ENCODE results near the gene EI24. TPM values are rescaled to one million over a fixed set of nuclear protein-coding genes. Genes with fewer than 3 reads are reported as not detected.
"Not testable (repeated sequence)": the region's sequence is repeated elsewhere in the genome, so short reads cannot be mapped to it uniquely, and the experiment has no call there.

EI24 gene
- total and polyA plus RNA-seq, 4 donors: 64.9 to 288 (median 203) TPM

DNA sequence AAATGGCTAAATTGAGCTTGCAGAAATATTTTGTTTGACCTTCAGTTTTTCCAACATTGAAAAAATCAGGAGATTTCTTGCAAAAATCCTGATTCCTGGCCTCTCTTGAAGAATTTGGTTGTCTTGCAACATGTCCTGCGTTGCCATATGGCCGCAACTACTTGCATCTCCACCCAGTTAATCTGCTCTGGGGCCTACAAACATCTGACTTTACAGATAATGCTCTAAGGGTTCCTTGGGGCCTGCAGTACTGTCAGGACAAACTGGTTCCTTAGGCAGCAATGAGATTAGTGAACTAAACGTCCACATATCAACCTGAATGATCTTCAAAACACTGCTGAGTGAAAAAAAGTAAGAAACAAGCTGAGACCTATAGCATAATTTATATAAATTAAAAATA lies 36.6 kb upstream of the EI24 start:
- no peak for DNase-seq (ENCODE audit: low spot score)
- H3K27ac ChIP-seq (ENCODE audit: low read depth in 1 of 2, low read length in 2 of 2): no peak overlapping the region
- no peaks in the 10 kb centered on the region for H3K36me3 ChIP-seq (ENCODE audit: control insufficient read depth in 4 of 4, insufficient read depth in 3 of 4, low read depth in 1 of 4, low read length in 3 of 4)
- WGBS: 83% methylated on average over 3 of the region's 3 CpGs
- no peak overlapping the region for H3K4me3 ChIP-seq (ENCODE audit: low read depth in 1 of 3, low read length in 3 of 3)
- no peaks in the 10 kb centered on the region for H3K4me1 ChIP-seq (ENCODE audit: control insufficient read depth in 4 of 4, insufficient read depth in 4 of 4, low read length in 3 of 4)
- no peak overlapping the region for H3K9ac ChIP-seq (ENCODE audit: low read depth in 1 of 2, low read length in 2 of 2)
- no peaks in the 10 kb centered on the region for H3K27me3 ChIP-seq (ENCODE audit: control insufficient read depth in 4 of 4, insufficient read depth in 4 of 4, low read length in 3 of 4)
- no peak for TF ChIP-seq HNF4A (conservative IDR thresholded peaks at IDR 0.05)
- no peak for TF ChIP-seq FOXA1 (IDR thresholded peaks at IDR 0.05)
- TF ChIP-seq, protein P1, sequence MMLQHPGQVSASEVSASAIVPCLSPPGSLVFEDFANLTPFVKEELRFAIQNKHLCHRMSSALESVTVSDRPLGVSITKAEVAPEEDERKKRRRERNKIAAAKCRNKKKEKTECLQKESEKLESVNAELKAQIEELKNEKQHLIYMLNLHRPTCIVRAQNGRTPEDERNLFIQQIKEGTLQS (IDR thresholded peaks at IDR 0.05): no peak
- no peak for TF ChIP-seq SP1 (IDR thresholded peaks at IDR 0.05)
- TF ChIP-seq RXRA (IDR thresholded peaks at IDR 0.05): no peak
- TF ChIP-seq, protein P2, sequence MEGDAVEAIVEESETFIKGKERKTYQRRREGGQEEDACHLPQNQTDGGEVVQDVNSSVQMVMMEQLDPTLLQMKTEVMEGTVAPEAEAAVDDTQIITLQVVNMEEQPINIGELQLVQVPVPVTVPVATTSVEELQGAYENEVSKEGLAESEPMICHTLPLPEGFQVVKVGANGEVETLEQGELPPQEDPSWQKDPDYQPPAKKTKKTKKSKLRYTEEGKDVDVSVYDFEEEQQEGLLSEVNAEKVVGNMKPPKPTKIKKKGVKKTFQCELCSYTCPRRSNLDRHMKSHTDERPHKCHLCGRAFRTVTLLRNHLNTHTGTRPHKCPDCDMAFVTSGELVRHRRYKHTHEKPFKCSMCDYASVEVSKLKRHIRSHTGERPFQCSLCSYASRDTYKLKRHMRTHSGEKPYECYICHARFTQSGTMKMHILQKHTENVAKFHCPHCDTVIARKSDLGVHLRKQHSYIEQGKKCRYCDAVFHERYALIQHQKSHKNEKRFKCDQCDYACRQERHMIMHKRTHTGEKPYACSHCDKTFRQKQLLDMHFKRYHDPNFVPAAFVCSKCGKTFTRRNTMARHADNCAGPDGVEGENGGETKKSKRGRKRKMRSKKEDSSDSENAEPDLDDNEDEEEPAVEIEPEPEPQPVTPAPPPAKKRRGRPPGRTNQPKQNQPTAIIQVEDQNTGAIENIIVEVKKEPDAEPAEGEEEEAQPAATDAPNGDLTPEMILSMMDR (IDR thresholded peaks at IDR 0.05; ENCODE audit: low read depth, low read length, missing input control): no peak
- no peak for TF ChIP-seq TAF1 (conservative IDR thresholded peaks at IDR 0.05)
- no peak for TF ChIP-seq REST (IDR thresholded peaks at IDR 0.05)
- TF ChIP-seq YY1 (IDR thresholded peaks at IDR 0.05): no peak
- no peak for TF ChIP-seq FOXA2 (IDR thresholded peaks at IDR 0.05)
- H3K9me3 ChIP-seq (ENCODE audit: control insufficient read depth in 4 of 4, low read length in 3 of 4): no peaks in the 10 kb centered on the region

- H3K36me3 ChIP-seq (ENCODE audit: control insufficient read depth in 4 of 4, insufficient read depth in 3 of 4, low read depth in 1 of 4, low read length in 3 of 4): no peaks in the 10 kb centered on the region
- no peak for TF ChIP-seq HNF4A (conservative IDR thresholded peaks at IDR 0.05)
- TF ChIP-seq FOXA2 (IDR thresholded peaks at IDR 0.05): no peak
- TF ChIP-seq YY1 (IDR thresholded peaks at IDR 0.05): no peak
- no peak for TF ChIP-seq RAD21 (IDR thresholded peaks at IDR 0.05)
- TF ChIP-seq GABPA (IDR thresholded peaks at IDR 0.05 in 1 of 2, conservative IDR thresholded peaks at IDR 0.05 in 1 of 2): no peak
- TF ChIP-seq, protein P2 (IDR thresholded peaks at IDR 0.05; ENCODE audit: low read depth, low read length, missing input control): no peak
- no peak for TF ChIP-seq HNF4G (IDR thresholded peaks at IDR 0.05)
- no peak for TF ChIP-seq FOXA1 (IDR thresholded peaks at IDR 0.05)
- TF ChIP-seq EGR1 (IDR thresholded peaks at IDR 0.05; ENCODE audit: low read depth in 2 of 2): no peak
- no peak for TF ChIP-seq RXRA (IDR thresholded peaks at IDR 0.05)
- TF ChIP-seq, protein P1 (IDR thresholded peaks at IDR 0.05): no peak
- no peak for TF ChIP-seq NR2F2 (IDR thresholded peaks at IDR 0.05)
- no peak for DNase-seq (ENCODE audit: low spot score)
- H3K9me3 ChIP-seq (ENCODE audit: control insufficient read depth in 4 of 4, low read length in 3 of 4): no peaks in the 10 kb centered on the region
- no peaks in the 10 kb centered on the region for H3K27me3 ChIP-seq (ENCODE audit: control insufficient read depth in 4 of 4, insufficient read depth in 4 of 4, low read length in 3 of 4)
- H3K27ac ChIP-seq (ENCODE audit: low read depth in 1 of 2, low read length in 2 of 2): no peak overlapping the region
- 74% methylated on average over 1 of the region's 1 CpG for WGBS
- no peak overlapping the region for H3K9ac ChIP-seq (ENCODE audit: low read depth in 1 of 2, low read length in 2 of 2)
- H3K4me1 ChIP-seq (ENCODE audit: control insufficient read depth in 4 of 4, insufficient read depth in 4 of 4, low read length in 3 of 4): no peaks in the 10 kb centered on the region
- no peak overlapping the region for H3K4me3 ChIP-seq (ENCODE audit: low read depth in 1 of 3, low read length in 3 of 3)
These were observed 33.7 kb upstream of the EI24 start for GRCh38 chr11:125535585-125535984.

DNA sequence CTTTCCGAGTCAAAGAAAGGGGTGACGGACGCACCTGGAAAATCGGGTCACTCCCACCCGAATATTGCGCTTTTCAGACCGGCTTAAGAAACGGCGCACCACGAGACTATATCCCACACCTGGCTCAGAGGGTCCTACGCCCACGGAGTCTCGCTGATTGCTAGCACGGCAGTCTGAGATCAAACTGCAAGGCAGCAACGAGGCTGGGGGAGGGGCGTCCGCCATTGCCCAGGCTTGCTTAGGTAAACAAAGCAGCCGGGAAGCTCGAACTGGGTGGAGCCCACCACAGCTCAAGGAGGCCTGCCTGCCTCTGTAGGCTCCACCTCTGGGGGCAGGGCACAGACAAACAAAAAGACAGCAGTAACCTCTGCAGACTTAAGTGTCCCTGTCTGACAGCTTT lies 32.4 kb upstream of the EI24 start:
- not testable (repeated sequence) for H3K27ac ChIP-seq (ENCODE audit: low read depth in 1 of 2, low read length in 2 of 2); H3K9ac ChIP-seq (ENCODE audit: low read depth in 1 of 2, low read length in 2 of 2); H3K27me3 ChIP-seq (ENCODE audit: control insufficient read depth in 4 of 4, insufficient read depth in 4 of 4, low read length in 3 of 4); H3K4me1 ChIP-seq (ENCODE audit: control insufficient read depth in 4 of 4, insufficient read depth in 4 of 4, low read length in 3 of 4); H3K36me3 ChIP-seq (ENCODE audit: control insufficient read depth in 4 of 4, insufficient read depth in 3 of 4, low read depth in 1 of 4, low read length in 3 of 4); DNase-seq (ENCODE audit: low spot score); H3K9me3 ChIP-seq (ENCODE audit: control insufficient read depth in 4 of 4, low read length in 3 of 4); H3K4me3 ChIP-seq (ENCODE audit: low read depth in 1 of 3, low read length in 3 of 3)
- 68% methylated on average over 10 of the region's 19 CpGs for WGBS

All from liver (tissue), 9 donors.